Activated CD8-positive, alpha-beta memory T cell treated with anti-CD3 and anti-CD28 coated beads for 4 hours (primary cell): Measurements from ENCODE around the gene SLC26A2.

Experiments used
- DNase-seq, 2 donors: peaks; one replicate each; pipeline ENCODE4 v3.0.0-alpha.2; 2020; ENCODE audit warnings: low read depth in 2 of 2

The SLC26A2 gene

GRCh38 chr5:149960272-149961185 is at the start of gene SLC26A2:
TSS of gene SLC26A2 (plus strand) at chr5:149960758. CDS start at chr5:149977653, 16,895 bp downstream.
- DNase-seq, result peak; percentile 86 to 90

DNA sequence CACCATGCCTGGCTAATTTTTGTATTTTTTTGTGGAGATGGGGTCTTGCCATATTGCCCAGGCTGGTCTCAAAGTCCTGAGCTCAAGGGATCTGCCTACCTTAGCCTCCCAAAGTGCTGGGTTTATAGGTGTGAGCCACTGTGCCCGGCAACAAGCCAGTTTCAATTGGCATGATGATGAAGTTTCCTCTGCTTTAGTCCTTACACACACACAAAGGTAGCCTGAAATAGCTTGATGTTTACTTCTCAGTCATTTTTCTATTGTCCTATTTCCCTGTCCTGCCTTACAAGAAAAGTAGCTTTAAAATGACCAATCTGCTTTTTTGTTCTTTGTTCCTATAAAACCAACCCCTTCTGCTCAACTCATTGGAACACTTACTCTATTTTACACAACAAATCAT is 49.5 kb upstream of the SLC26A2 start:
- no peak for DNase-seq

GRCh38 chr5:149912226-149912871 is 48.2 kb upstream of the SLC26A2 start:
- no peak for DNase-seq

- DNase-seq, result no peak
These were observed 46.8 kb upstream of the SLC26A2 start for GRCh38 chr5:149913436-149914419.

- no peak for DNase-seq
These were observed 44.9 kb upstream of the SLC26A2 start for GRCh38 chr5:149915392-149916260.

GRCh38 chr5:149916334-149917072 is 44.1 kb upstream of the SLC26A2 start:
- DNase-seq, result no peak

- DNase-seq, result no peak
These were observed 43.4 kb upstream of the SLC26A2 start for GRCh38 chr5:149917073-149917676.

GRCh38 chr5:149921597-149921996 is 39.0 kb upstream of the SLC26A2 start:
- DNase-seq, result no peak

DNA sequence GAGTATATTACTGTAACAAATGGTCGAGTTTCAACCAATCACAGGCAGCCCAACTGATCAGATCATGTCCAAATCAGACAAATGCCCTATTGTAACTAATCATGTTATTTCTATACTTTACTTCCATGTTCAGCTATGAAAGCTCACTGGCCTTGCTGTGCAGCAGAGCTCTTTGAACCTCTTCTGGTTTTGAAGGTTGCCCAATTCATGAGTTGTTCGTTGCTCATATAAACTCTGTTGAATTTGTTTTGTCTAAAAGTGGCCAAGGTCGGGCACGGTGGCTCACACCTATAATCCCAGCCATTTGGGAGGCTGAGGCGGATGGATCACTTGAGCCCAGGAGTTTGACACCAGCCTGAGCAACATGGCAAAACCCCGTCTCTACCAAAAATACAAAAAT is 37.6 kb upstream of the SLC26A2 start:
- DNase-seq, result no peak

DNA sequence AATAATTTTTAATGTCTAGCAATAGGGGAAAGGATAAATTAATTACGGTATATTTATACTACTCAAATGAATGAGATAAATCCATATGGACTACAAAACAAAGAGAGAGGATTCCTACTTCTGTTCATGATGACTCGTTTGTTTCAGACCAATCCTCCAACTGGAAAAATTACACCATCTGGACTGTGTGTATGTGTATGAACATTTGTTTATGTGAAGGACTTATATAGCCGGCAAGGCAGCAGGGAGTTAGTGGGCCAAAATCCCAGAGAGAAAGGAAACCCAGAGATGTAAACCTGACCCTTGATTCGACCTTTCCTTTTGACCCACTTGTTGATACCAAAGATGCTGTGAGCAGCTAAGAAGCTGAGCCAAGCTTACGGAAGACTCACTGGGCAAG is 36.1 kb upstream of the SLC26A2 start:
- no peak for DNase-seq

DNA sequence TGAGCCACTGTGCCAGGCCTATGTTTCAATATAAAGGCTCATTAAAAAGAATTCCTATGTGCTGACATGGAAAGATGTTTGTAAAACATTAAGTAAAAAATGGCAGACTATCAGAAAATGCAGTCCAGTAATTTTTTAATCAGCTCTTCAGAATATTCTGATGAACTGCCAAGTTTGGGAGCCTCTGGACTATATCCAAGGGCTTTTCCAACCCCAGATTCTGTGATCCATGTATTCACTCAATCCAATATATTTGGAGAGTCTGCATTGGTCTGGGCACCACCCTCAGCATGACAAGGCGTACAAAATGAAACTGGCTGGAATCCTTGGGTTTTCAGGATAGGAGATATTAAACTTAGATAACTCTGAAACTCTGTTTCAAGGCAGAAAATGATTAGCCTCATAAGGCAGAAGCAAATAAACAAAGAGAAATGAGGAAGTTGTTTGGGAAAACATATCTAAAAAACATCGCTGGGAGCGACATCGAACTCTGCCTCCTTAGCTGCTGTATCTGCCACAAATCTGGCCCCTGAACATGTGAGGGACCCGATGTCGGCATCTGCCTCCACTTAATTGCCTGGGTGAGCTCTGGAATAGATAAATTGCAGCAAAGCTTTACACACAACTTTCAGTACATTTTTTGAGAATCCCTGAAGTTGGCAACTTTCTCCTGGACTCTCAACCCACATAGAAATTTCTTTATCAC is 30.4 kb upstream of the SLC26A2 start:
- no peak for DNase-seq

DNA sequence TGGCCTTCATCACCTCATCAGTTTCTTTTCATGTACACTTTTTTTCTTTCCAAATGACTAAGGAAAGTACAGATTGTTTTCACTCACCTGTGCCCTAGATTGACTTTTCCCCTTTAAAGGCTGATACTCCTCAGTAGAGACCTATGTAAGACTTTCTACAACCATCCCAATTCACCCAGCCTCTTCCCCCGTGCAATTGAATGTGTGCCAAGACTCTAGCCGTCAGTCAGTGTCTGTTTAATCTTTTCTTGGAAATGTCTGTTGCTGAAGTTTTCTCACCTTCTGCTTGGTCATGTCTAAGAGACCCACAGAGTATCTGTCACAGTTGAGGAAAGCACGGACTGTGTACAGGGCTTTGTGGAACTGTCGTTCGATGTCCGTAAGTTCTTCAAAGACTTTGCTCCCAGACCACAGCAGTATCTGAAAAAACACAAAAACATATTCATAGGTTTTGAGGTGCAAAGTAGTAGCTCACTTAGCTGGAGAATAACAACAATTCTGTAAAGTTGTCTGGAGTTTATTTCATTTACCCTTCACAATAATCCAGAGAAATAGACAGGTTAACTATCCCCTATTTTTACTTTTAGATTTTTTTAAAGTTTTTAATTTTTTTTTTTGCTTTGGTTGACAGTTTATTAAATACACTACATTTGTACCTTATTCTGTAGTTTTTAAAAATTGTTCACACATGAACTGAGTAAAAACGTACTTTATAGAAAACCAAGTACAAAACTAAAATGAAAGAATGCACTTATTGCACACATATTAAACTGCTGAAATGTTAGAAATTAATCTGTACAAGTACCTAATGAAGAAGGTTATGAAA is 29.6 kb upstream of the SLC26A2 start:
- DNase-seq, result no peak

GRCh38 chr5:149931992-149932436 is 28.5 kb upstream of the SLC26A2 start:
- DNase-seq, result no peak

GRCh38 chr5:149932445-149933350 is 27.9 kb upstream of the SLC26A2 start:
- DNase-seq, result no peak

DNA sequence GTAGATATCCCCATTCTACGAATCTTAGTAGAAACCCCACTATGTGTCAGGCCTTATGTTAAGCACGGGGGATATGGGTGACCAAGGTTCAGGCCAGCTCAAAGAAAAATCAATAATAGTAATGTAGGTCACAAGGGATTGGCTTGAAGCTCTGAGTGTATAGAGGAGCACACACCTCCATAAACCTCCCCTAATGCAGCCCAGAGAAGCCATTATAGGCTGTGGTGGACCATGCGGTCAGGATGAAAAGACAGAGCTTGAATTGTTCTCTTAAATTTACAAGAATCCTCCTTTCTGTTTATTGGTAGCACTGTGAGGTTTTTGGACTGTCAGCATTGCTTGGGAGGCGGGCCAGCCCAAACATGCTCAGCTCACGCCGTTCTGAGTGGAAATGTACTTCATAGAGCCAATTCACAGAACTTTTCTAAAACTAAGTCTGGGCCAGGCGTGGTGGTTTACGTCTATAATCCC is 25.1 kb upstream of the SLC26A2 start:
- DNase-seq, result no peak

DNA sequence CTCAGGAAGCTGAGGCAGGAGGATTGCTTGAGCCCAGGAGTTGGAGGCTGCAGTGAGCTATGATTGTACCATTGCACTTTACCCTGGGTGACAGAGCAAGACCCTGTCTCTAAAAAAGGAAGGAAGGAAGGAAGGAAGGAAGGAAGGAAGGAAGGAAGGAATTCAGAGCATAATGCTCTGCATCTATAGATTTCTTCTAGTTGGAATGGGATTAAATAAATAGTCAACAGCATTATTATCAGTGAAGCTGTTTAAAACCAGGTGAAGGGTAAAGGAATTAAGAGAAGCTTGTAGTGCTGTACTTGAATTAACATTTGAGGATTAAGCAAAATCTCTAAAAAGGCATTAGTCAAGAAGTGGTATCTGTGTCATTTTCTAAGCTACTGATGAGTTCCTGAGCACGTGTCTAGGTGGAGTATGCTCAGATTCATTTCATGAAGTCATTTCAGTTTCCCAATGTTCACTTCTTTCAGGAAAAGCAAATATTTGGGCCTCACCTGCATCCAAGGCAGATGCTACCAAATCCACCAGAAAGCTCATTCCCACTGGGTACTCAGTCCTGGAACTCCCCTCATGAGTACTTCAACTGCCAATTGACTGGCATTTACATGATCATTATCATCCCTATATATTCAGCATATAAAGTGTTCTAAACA is 24.4 kb upstream of the SLC26A2 start:
- no peak for DNase-seq
